Activated CD8-positive, alpha-beta memory T cell treated with anti-CD3 and anti-CD28 coated beads, Interleukin-2, amount 10 ng/mL, durations not matched to agents 7 days and 5 days (primary cell): ENCODE measurements around the gene GAA. TPM values are rescaled to one million over a fixed set of nuclear protein-coding genes. Genes with fewer than 3 reads are reported as not detected.

Source experiments
- ATAC-seq: fragments of 150-1000 bp; cut with Tn5 transposase; one replicate; pipeline ENCODE4 v1.10.0; 2021; ENCODE audit warnings: moderate library complexity
- CTCF ChIA-PET: fragments of 350-600 bp; sonication (Branson Sonifier 250); formaldehyde crosslinking; loops from one replicate; lab custom pipeline; 2021; ENCODE audit warnings: antibody characterized with exemption; lab: Charles Lee
- DNase-seq: peaks from one replicate; pipeline ENCODE4 v3.0.0-alpha.2; 2020
- H3K27ac Mint-ChIP-seq: one replicate; pipeline ENCODE4 v1.8.0; 2021; ENCODE audit warnings: mild to moderate bottlenecking, mixed read lengths
- H3K27me3 Mint-ChIP-seq: one replicate; pipeline ENCODE4 v1.8.0; 2021; ENCODE audit warnings: mixed read lengths
- H3K36me3 Mint-ChIP-seq: one replicate; pipeline ENCODE4 v1.8.0; 2021; ENCODE audit warnings: mild to moderate bottlenecking, mixed read lengths
- H3K4me1 Mint-ChIP-seq: one replicate; pipeline ENCODE4 v1.8.0; 2021; ENCODE audit warnings: mixed read lengths
- H3K4me3 Mint-ChIP-seq: one replicate; pipeline ENCODE4 v1.8.0; 2021; ENCODE audit warnings: mild to moderate bottlenecking, moderate library complexity, mixed read lengths
- H3K9me3 Mint-ChIP-seq: one replicate; pipeline ENCODE4 v1.8.0; 2022; ENCODE audit warnings: low read depth, mixed read lengths
- total RNA-seq, 2 experiments: library from RNA; stranded (reverse); gene quantifications; one replicate each; pipeline ENCODE4 v1.2.3, GENCODE V29; 2021

GAA gene
- total RNA-seq, 2 experiments from 2014 or later = 31.9 to 34.7 TPM

- no peak for ATAC-seq
- Mint-ChIP-seq H3K4me1 (peaks cover 4% of the 10 kb centered on the region), H3K36me3 (no peaks in the 10 kb centered on the region), H3K27ac (no peak overlapping the region), H3K27me3 (peaks cover 3% of the 10 kb centered on the region), H3K9me3 (no peaks in the 10 kb centered on the region), H3K4me3 (no peak overlapping the region)
- CTCF ChIA-PET = interaction anchor here (1.1 kb wide), 1 partner anchor 63 kb away, joined by 3 read pairs; no protein-coding TSS in a partner anchor
- no peak for DNase-seq
Measured at GRCh38 chr17:80068301-80069222, 32.8 kb upstream of the GAA start.

GRCh38 chr17:80070375-80071115 is 30.8 kb upstream of the GAA start:
- no peaks in the 10 kb centered on the region for H3K36me3 Mint-ChIP-seq
- no peak overlapping the region for H3K27ac Mint-ChIP-seq
- ATAC-seq = no peak
- no peaks in the 10 kb centered on the region for H3K9me3 Mint-ChIP-seq
- CTCF ChIA-PET = interaction anchor here (1.4 kb wide), 1 partner anchor 62 kb away, joined by 4 read pairs; no protein-coding TSS in a partner anchor
- H3K27me3 Mint-ChIP-seq = peaks cover 7% of the 10 kb centered on the region
- H3K4me1 Mint-ChIP-seq = peaks cover 4% of the 10 kb centered on the region
- DNase-seq = no peak
- H3K4me3 Mint-ChIP-seq = no peak overlapping the region

GRCh38 chr17:80071116-80071841 is 30.1 kb upstream of the GAA start:
- CTCF ChIA-PET = interaction anchor here (1.4 to 5.4 kb wide), 2 partner anchors 30 to 63 kb away, joined by 4 to 16 read pairs; partner anchors contain the start of gene GAA
- Mint-ChIP-seq H3K27me3 (peaks cover 7% of the 10 kb centered on the region), H3K9me3 (no peaks in the 10 kb centered on the region), H3K36me3 (no peaks in the 10 kb centered on the region), H3K4me3 (no peak overlapping the region), H3K27ac (no peak overlapping the region), H3K4me1 (peaks cover 4% of the 10 kb centered on the region)
- ATAC-seq = no peak
- no peak for DNase-seq

- H3K4me3 Mint-ChIP-seq = no peak overlapping the region
- CTCF ChIA-PET = interaction anchor here (5.4 kb wide), 1 partner anchor 29 kb away, joined by 16 read pairs; the partner anchor contains the start of gene GAA
- peaks cover 7% of the 10 kb centered on the region for H3K27me3 Mint-ChIP-seq
- ATAC-seq (no peak), DNase-seq (no peak)
- H3K36me3 Mint-ChIP-seq = no peaks in the 10 kb centered on the region
- H3K4me1 Mint-ChIP-seq = peaks cover 4% of the 10 kb centered on the region
- no peaks in the 10 kb centered on the region for H3K9me3 Mint-ChIP-seq
- no peak overlapping the region for H3K27ac Mint-ChIP-seq
Measured at GRCh38 chr17:80072410-80072809, 29.0 kb upstream of the GAA start.

- H3K27me3 Mint-ChIP-seq = peaks cover 4% of the 10 kb centered on the region
- CTCF ChIA-PET = interaction anchor here (4.8 to 7.2 kb wide), 2 partner anchors 21 to 72 kb away, joined by 28 to 45 read pairs; partner anchors contain the start of gene GAA
- no peaks in the 10 kb centered on the region for H3K9me3 Mint-ChIP-seq
- no peaks in the 10 kb centered on the region for H3K36me3 Mint-ChIP-seq
- ATAC-seq (no peak), DNase-seq (no peak)
- no peak overlapping the region for H3K27ac Mint-ChIP-seq
- no peak overlapping the region for H3K4me3 Mint-ChIP-seq
- peaks cover 1% of the 10 kb centered on the region for H3K4me1 Mint-ChIP-seq
Measured at GRCh38 chr17:80080081-80080480, 21.3 kb upstream of the GAA start.

- CTCF ChIA-PET = interaction anchor here (0.9 to 7.2 kb wide), 11 partner anchors 10 to 346 kb away, joined by 3 to 45 read pairs (median 5); partner anchors contain the start of gene GAA
- Mint-ChIP-seq H3K36me3 (no peaks in the 10 kb centered on the region), H3K4me3 (no peak overlapping the region), H3K27ac (no peak overlapping the region), H3K4me1 (peaks cover 1% of the 10 kb centered on the region), H3K9me3 (no peaks in the 10 kb centered on the region), H3K27me3 (peaks cover 4% of the 10 kb centered on the region)
- DNase-seq = no peak
- no peak for ATAC-seq
Measured at GRCh38 chr17:80081596-80081995, 19.8 kb upstream of the GAA start.

- no peaks in the 10 kb centered on the region for H3K9me3 Mint-ChIP-seq
- DNase-seq (peak; percentile 75), ATAC-seq (peak; percentile 76)
- no peak overlapping the region for H3K27ac Mint-ChIP-seq
- no peaks in the 10 kb centered on the region for H3K36me3 Mint-ChIP-seq
- H3K27me3 Mint-ChIP-seq = peaks cover 7% of the 10 kb centered on the region
- CTCF ChIA-PET = interaction anchor here (0.7 to 7.2 kb wide), 20 partner anchors 9 to 345 kb away, joined by 3 to 45 read pairs (median 4); partner anchors contain the start of gene GAA
- H3K4me3 Mint-ChIP-seq = no peak overlapping the region
- peaks cover 1% of the 10 kb centered on the region for H3K4me1 Mint-ChIP-seq
Measured at GRCh38 chr17:80082403-80083135, 18.8 kb upstream of the GAA start.

GRCh38 chr17:80083136-80083661 is 18.2 kb upstream of the GAA start:
- Mint-ChIP-seq H3K27me3 (peaks cover 7% of the 10 kb centered on the region), H3K9me3 (no peaks in the 10 kb centered on the region), H3K36me3 (no peaks in the 10 kb centered on the region), H3K4me1 (peaks cover 1% of the 10 kb centered on the region), H3K4me3 (no peak overlapping the region), H3K27ac (no peak overlapping the region)
- DNase-seq (no peak), ATAC-seq (peak; percentile 5)
- CTCF ChIA-PET = interaction anchor here (0.7 to 7.2 kb wide), 15 partner anchors 8 to 344 kb away, joined by 3 to 45 read pairs (median 4); partner anchors contain the start of gene GAA

- DNase-seq (no peak), ATAC-seq (no peak)
- CTCF ChIA-PET = interaction anchor here (0.5 to 7.2 kb wide), 3 partner anchors 16 to 77 kb away, joined by 3 to 45 read pairs (median 28); partner anchors contain the start of gene GAA
- Mint-ChIP-seq H3K4me3 (no peak overlapping the region), H3K27me3 (peaks cover 4% of the 10 kb centered on the region), H3K27ac (no peak overlapping the region), H3K4me1 (peaks cover 1% of the 10 kb centered on the region), H3K9me3 (no peaks in the 10 kb centered on the region), H3K36me3 (no peaks in the 10 kb centered on the region)
Measured at GRCh38 chr17:80084773-80085172, 16.6 kb upstream of the GAA start.

GRCh38 chr17:80086081-80086480 is 15.3 kb upstream of the GAA start:
- no peak overlapping the region for H3K4me3 Mint-ChIP-seq
- no peak overlapping the region for H3K27ac Mint-ChIP-seq
- CTCF ChIA-PET = interaction anchor here (0.8 to 7.2 kb wide), 2 partner anchors 15 to 77 kb away, joined by 3 to 45 read pairs; partner anchors contain the start of gene GAA
- no peaks in the 10 kb centered on the region for H3K36me3 Mint-ChIP-seq
- H3K4me1 Mint-ChIP-seq = peaks cover 1% of the 10 kb centered on the region
- H3K27me3 Mint-ChIP-seq = peaks cover 9% of the 10 kb centered on the region
- ATAC-seq (no peak), DNase-seq (no peak)
- no peaks in the 10 kb centered on the region for H3K9me3 Mint-ChIP-seq

GRCh38 chr17:80086616-80087015 is 14.8 kb upstream of the GAA start:
- Mint-ChIP-seq H3K4me1 (peaks cover 1% of the 10 kb centered on the region), H3K27me3 (peaks cover 9% of the 10 kb centered on the region), H3K9me3 (no peaks in the 10 kb centered on the region), H3K36me3 (no peaks in the 10 kb centered on the region), H3K27ac (no peak overlapping the region), H3K4me3 (no peak overlapping the region)
- DNase-seq = no peak
- ATAC-seq = no peak
- CTCF ChIA-PET = interaction anchor here (7.2 kb wide), 1 partner anchor 14 kb away, joined by 45 read pairs; the partner anchor contains the start of gene GAA
